GM20431 (cell line): ENCODE results near the gene PSD4.

Experiments used
- in situ Hi-C: fragments of 300-500 bp; cut with MseI, MboI; formaldehyde crosslinking; loops from one replicate; pipeline ENCODE4 v1.15.0; 2020; ENCODE audit warnings: low sequenced_read_pairs; ENCODE audit not compliant: unreplicated experiment

Gene PSD4

GRCh38 chr2:113173542-113174375 lies at the start of gene PSD4:
TSS of gene PSD4 (plus strand) at chr2:113173971. CDS start at chr2:113182457, 8,486 bp downstream.
- in situ Hi-C loops = no loop called here

- in situ Hi-C loops = no loop called here
These were observed 49.4 kb upstream of the PSD4 start for GRCh38 chr2:113124181-113124961.

- in situ Hi-C loops = loop anchor here (25.0 kb wide), 1 partner anchor 262 kb away; no protein-coding TSS in a partner anchor
These were observed 48.6 kb upstream of the PSD4 start for GRCh38 chr2:113124984-113125855.

GRCh38 chr2:113126845-113127645 lies 46.7 kb upstream of the PSD4 start, which contains the start of gene IL1RN:
TSS of gene IL1RN (plus strand) at chr2:113127598. CDS start at chr2:113127625, 27 bp downstream.
- in situ Hi-C loops = loop anchor here (25.0 kb wide), 1 partner anchor 260 kb away; no protein-coding TSS in a partner anchor

GRCh38 chr2:113127646-113128570 lies 45.9 kb upstream of the PSD4 start:
- in situ Hi-C loops = loop anchor here (25.0 kb wide), 1 partner anchor 259 kb away; no protein-coding TSS in a partner anchor

- in situ Hi-C loops = loop anchor here (25.0 kb wide), 1 partner anchor 258 kb away; no protein-coding TSS in a partner anchor
These were observed 44.2 kb upstream of the PSD4 start for GRCh38 chr2:113129519-113130078.

- in situ Hi-C loops = loop anchor here (25.0 kb wide), 1 partner anchor 256 kb away; no protein-coding TSS in a partner anchor
These were observed 42.2 kb upstream of the PSD4 start for GRCh38 chr2:113131352-113132185.

- in situ Hi-C loops = loop anchor here (25.0 kb wide), 1 partner anchor 255 kb away; no protein-coding TSS in a partner anchor
These were observed 41.3 kb upstream of the PSD4 start for GRCh38 chr2:113132414-113133021.

- in situ Hi-C loops = loop anchor here (25.0 kb wide), 1 partner anchor 253 kb away; no protein-coding TSS in a partner anchor
These were observed 39.8 kb upstream of the PSD4 start for GRCh38 chr2:113133704-113134598.

GRCh38 chr2:113134717-113135116 lies 39.1 kb upstream of the PSD4 start:
- in situ Hi-C loops = loop anchor here (25.0 kb wide), 1 partner anchor 253 kb away; no protein-coding TSS in a partner anchor

GRCh38 chr2:113135317-113135716 lies 38.5 kb upstream of the PSD4 start:
- in situ Hi-C loops = loop anchor here (25.0 kb wide), 1 partner anchor 252 kb away; no protein-coding TSS in a partner anchor

- in situ Hi-C loops = loop anchor here (25.0 kb wide), 1 partner anchor 250 kb away; no protein-coding TSS in a partner anchor
These were observed 36.7 kb upstream of the PSD4 start for GRCh38 chr2:113136828-113137775.

GRCh38 chr2:113137827-113138226 lies 35.9 kb upstream of the PSD4 start:
- in situ Hi-C loops = loop anchor here (25.0 kb wide), 1 partner anchor 249 kb away; no protein-coding TSS in a partner anchor
